Esophagus muscularis mucosa (tissue), 3 donors: ENCODE data around the gene RNGTT.

Experiments used
- POLR2AphosphoS5 ChIP-seq, 2 donors: sonication (generic); formaldehyde crosslinking; IDR thresholded peaks; one replicate each; pipeline ENCODE4 v1.6.1; 2017; ENCODE audit warnings: antibody characterized with exemption in 2 of 2
- TF ChIP-seq, protein P1 (sequence below), 3 experiments: fragments of 200-600 bp in 2 of 3; fragments of 450-650 bp in 1 of 3; sonication (generic) in 2 of 3; IDR thresholded peaks; one replicate each; pipeline ENCODE4 v1.5.1; 2017 to 2019; ENCODE audit warnings: antibody characterized with exemption in 3 of 3, mild to moderate bottlenecking in 2 of 3, moderate library complexity in 1 of 3

GRCh38 chr6:89002523-89002922 lies 39.1 kb upstream of the RNGTT start:
- no peak for TF ChIP-seq POLR2AphosphoS5 (IDR thresholded peaks at IDR 0.05)
- TF ChIP-seq, protein P1, sequence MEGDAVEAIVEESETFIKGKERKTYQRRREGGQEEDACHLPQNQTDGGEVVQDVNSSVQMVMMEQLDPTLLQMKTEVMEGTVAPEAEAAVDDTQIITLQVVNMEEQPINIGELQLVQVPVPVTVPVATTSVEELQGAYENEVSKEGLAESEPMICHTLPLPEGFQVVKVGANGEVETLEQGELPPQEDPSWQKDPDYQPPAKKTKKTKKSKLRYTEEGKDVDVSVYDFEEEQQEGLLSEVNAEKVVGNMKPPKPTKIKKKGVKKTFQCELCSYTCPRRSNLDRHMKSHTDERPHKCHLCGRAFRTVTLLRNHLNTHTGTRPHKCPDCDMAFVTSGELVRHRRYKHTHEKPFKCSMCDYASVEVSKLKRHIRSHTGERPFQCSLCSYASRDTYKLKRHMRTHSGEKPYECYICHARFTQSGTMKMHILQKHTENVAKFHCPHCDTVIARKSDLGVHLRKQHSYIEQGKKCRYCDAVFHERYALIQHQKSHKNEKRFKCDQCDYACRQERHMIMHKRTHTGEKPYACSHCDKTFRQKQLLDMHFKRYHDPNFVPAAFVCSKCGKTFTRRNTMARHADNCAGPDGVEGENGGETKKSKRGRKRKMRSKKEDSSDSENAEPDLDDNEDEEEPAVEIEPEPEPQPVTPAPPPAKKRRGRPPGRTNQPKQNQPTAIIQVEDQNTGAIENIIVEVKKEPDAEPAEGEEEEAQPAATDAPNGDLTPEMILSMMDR (IDR thresholded peaks at IDR 0.05), result no peak
